Neutrophil (primary cell): ENCODE measurements around the gene GPATCH8.

Experiments used
- H3K27ac ChIP-seq: fragments of 200-600 bp; sonication (generic); 2 replicates; pipeline ENCODE4 v1.5.1; 2016; ENCODE audit warnings: mild to moderate bottlenecking, moderate library complexity
- H3K27me3 ChIP-seq: fragments of 200-600 bp; sonication (generic); 2 replicates; pipeline ENCODE4 v1.6.0; 2016; ENCODE audit warnings: mild to moderate bottlenecking
- H3K36me3 ChIP-seq: fragments of 200-600 bp; sonication (generic); 2 replicates; pipeline ENCODE4 v1.5.1; 2017
- H3K4me1 ChIP-seq, 2 experiments: fragments of 200-600 bp in 1 of 2; sonication (generic) in 1 of 2; 1 replicate in 1 of 2; 2 replicates in 1 of 2; pipeline versions ENCODE4 v1.5.1 to v1.6.1; 2013 to 2016; ENCODE audit warnings: low read depth in 1 of 2, low read length in 1 of 2, mild to moderate bottlenecking in 1 of 2, moderate library complexity in 1 of 2; ENCODE audit not compliant: control insufficient read depth in 1 of 2, insufficient read depth in 1 of 2
- H3K4me3 ChIP-seq, 2 experiments: fragments of 200-600 bp in 1 of 2; sonication (generic) in 1 of 2; 1 replicate in 1 of 2; 2 replicates in 1 of 2; pipeline ENCODE4 v1.5.1; 2013 to 2016; ENCODE audit warnings: low read depth in 1 of 2, low read length in 1 of 2, mild to moderate bottlenecking in 1 of 2, moderate library complexity in 1 of 2
- H3K9me3 ChIP-seq: fragments of 200-600 bp; sonication (generic); 2 replicates; pipeline ENCODE4 v1.5.1; 2016
- TF ChIP-seq, protein P1 (sequence below): fragments of 200-600 bp; sonication (generic); IDR thresholded peaks from 2 replicates; pipeline ENCODE4 v1.5.1; 2016; ENCODE audit warnings: antibody characterized with exemption

The GPATCH8 gene

DNA sequence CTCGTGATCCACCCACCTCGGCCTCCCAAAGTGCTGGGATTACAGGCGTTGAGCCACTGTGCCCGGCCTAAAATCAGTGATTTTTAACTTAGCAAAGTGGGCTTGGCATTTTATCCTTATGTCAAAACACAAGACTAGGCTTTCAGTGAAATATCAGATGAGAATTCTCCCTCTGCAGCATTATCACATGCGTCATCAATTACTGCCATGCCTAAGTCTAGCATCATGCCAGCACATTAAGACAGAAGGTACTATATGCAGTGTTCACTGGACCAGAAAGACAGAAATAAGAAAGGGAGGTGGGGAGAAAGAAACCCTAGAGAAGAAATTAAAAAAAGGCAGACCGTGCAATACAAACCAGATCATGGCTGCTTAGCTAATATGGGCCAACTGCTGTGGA is 29.8 kb downstream of the GPATCH8 start:
- TF ChIP-seq, protein P1, sequence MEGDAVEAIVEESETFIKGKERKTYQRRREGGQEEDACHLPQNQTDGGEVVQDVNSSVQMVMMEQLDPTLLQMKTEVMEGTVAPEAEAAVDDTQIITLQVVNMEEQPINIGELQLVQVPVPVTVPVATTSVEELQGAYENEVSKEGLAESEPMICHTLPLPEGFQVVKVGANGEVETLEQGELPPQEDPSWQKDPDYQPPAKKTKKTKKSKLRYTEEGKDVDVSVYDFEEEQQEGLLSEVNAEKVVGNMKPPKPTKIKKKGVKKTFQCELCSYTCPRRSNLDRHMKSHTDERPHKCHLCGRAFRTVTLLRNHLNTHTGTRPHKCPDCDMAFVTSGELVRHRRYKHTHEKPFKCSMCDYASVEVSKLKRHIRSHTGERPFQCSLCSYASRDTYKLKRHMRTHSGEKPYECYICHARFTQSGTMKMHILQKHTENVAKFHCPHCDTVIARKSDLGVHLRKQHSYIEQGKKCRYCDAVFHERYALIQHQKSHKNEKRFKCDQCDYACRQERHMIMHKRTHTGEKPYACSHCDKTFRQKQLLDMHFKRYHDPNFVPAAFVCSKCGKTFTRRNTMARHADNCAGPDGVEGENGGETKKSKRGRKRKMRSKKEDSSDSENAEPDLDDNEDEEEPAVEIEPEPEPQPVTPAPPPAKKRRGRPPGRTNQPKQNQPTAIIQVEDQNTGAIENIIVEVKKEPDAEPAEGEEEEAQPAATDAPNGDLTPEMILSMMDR: no peak
- H3K4me3 ChIP-seq: no peak overlapping the region
- peaks cover 12% of the 10 kb centered on the region for H3K36me3 ChIP-seq
- H3K4me1 ChIP-seq: no peaks in the 10 kb centered on the region
- H3K9me3 ChIP-seq: no peaks in the 10 kb centered on the region
- no peaks in the 10 kb centered on the region for H3K27me3 ChIP-seq
- no peak overlapping the region for H3K27ac ChIP-seq

DNA sequence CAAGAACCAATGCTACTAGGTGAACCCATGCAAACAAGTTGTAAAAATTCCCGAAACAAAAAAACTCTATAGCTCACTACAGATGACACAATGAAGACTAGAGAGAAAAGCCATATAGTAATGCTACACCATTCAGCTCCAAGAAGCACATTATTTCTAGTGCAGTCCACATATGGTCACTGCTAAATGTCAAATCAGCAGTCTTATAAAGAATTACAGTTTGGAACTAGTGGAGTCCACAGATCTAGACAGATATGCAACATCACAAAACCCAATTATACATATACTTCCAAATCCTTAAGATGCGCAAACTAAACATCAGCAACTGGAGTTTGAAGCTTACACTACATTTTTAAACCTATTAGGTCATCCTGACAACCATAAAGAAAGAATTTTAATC is 33.5 kb downstream of the GPATCH8 start:
- Histone ChIP-seq H3K36me3 (peaks cover 12% of the 10 kb centered on the region), H3K4me1 (no peaks in the 10 kb centered on the region), H3K9me3 (no peaks in the 10 kb centered on the region), H3K27ac (no peak overlapping the region), H3K4me3 (no peak overlapping the region), H3K27me3 (no peaks in the 10 kb centered on the region)
- TF ChIP-seq, protein P1: no peak

DNA sequence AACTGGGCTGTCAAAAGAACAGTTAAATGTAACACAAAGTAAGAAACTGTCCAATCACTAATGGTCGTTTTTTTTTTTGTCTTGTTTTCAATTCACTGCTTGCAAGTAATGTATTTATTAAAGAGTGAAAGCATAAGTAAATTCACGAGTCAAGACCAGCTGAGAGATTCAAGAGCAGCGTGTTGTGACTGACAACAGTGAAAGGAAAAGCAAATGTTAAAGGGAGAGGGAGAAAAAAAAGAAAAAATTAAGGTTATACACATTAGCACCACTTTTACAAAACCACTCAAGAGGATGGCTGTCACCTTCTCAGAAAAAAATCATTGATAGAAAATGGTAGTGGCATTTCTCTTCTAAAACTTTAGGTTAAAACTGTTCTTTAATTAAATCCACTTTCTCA is 36.1 kb downstream of the GPATCH8 start:
- TF ChIP-seq, protein P1: no peak
- H3K27me3 ChIP-seq: no peaks in the 10 kb centered on the region
- no peaks in the 10 kb centered on the region for H3K4me1 ChIP-seq
- H3K27ac ChIP-seq: no peak overlapping the region
- H3K4me3 ChIP-seq: no peak overlapping the region
- H3K36me3 ChIP-seq: peaks cover 17% of the 10 kb centered on the region
- no peaks in the 10 kb centered on the region for H3K9me3 ChIP-seq

DNA sequence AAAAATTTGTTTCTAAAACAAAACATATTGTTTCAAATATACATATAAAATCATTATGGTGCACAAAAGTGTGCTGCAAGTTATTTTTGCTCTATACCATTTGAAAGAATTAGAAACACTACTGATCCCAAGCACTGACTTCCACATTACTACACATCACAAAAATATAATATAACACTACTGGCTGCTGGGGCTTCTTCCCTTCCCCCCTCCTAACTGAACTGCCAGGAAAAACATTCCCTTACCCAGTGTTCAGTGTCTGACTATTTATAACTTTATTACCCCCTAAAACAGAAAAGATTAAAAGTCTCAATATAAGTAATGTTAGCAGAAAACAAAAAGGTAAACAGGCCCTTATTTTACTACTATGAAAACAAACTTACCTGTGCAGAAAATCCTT is 36.9 kb downstream of the GPATCH8 start:
- no peak overlapping the region for H3K4me3 ChIP-seq
- H3K9me3 ChIP-seq: no peaks in the 10 kb centered on the region

DNA sequence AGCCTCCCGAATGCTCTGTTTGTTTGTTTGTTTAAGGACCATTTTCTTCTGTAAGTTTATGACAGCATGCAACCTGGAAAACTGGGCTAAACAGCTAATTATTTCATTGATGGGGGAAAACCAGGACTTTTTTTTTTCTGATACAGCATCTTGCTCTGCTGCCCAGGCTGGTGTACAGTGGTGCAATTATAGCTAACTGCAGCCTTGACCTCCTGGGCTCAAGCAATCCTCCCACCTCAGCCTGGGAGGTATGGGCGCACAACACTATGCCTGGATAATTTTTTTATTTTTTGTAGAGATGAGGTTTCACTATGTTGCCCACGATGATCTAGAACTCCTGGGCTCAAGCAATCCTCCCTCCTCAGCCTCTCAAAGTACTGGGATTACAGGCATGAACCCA is 37.3 kb downstream of the GPATCH8 start:
- Histone ChIP-seq H3K27me3 (no peaks in the 10 kb centered on the region), H3K4me3 (no peak overlapping the region), H3K4me1 (no peaks in the 10 kb centered on the region), H3K27ac (no peak overlapping the region), H3K36me3 (peaks cover 23% of the 10 kb centered on the region), H3K9me3 (no peaks in the 10 kb centered on the region)
- TF ChIP-seq, protein P1: no peak

More for the DNA sequence above, 36.9 kb downstream of the GPATCH8 start:
- no peaks in the 10 kb centered on the region for H3K27me3 ChIP-seq
- no peak overlapping the region for H3K27ac ChIP-seq
- H3K4me1 ChIP-seq: no peaks in the 10 kb centered on the region
- TF ChIP-seq, protein P1: no peak
- H3K36me3 ChIP-seq: peaks cover 21% of the 10 kb centered on the region

DNA sequence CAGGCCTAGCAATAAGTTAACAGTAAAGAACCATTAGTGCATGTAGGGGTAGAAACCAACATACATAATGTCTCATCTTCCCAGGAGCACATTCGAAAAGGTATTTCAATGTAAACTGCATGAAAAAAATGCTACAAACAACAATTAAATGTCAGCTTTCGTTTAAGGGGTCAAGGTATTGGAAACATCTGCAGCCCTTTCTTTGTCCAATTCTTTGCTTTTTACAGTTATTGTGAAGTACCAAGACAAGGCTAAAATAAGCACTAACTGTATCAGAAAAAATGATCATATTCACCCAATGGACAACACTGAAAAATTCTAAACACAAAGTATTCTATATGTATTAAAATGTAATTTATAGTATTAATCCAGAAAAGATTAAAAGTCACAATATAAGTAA is 37.9 kb downstream of the GPATCH8 start:
- TF ChIP-seq, protein P1: no peak
- Histone ChIP-seq H3K27me3 (no peaks in the 10 kb centered on the region), H3K4me1 (no peaks in the 10 kb centered on the region), H3K4me3 (no peak overlapping the region), H3K9me3 (no peaks in the 10 kb centered on the region), H3K27ac (no peak overlapping the region), H3K36me3 (peaks cover 26% of the 10 kb centered on the region)
